NCI-H2196 treated with DMSO at 0.1 percent for 48 hours (cell line): ENCODE measurements around the gene MEGF9.

Experiments
- DNase-seq: peaks from one replicate; lab custom pipeline; 2025; ENCODE audit not compliant: unreplicated experiment; lab: John Stamatoyannopoulos, UW

Gene MEGF9

DNA sequence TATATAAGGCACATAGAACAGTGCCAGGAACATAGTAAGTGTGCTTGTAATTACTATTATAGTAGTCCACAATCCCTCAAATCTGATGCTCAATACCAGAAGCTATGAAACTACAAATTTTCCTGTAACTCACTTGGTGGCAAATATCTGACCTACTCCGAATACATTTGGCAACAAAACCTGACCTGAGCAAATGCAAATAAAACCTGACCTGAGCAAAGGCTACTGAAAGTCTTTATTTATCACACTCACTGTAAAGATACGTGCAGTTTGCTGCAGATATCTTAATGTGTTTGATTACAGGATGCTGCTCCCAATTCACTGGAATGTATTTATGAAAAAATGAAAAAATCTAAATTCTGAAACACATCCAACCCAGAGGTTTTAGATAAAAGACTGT lies 7.1 kb downstream of the MEGF9 start:
- no peak for DNase-seq

DNA sequence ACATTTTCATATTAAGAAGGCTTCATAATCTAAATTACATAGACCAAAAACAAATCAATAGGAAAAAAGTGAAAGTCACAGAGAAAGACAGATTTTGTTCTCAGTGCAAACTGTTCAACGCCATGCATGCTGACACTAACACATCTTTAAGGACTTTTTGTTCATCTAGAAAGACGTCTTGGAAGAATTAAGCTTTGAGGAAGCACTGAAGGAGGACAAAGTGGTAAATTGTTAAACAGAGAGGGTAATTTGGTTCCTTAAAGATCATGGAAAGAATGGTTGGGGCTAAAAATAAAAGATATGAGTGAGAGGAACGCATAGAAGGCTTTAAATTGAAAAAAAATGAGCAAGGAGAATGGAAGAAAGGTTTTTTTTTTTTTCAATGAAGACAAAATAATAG lies 9.1 kb downstream of the MEGF9 start:
- no peak for DNase-seq

DNA sequence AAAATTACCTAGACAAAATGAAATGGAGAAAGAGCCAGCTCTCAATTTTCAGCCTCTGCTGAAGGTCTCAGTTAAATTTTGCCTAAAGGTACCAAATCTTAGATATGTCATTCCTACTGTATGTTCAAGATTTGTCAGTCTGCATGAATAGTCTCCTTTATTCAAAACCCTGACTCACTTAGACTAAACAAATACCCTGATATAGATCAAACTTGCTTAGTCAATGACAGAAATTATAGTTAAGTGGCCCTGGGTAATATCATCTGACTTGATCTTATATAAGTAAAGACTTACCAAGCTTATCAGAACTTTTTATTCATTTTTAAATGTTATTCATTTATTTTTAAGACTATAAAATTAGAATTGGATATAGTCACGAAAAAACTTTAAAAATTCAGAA lies 12.2 kb downstream of the MEGF9 start:
- no peak for DNase-seq

DNA sequence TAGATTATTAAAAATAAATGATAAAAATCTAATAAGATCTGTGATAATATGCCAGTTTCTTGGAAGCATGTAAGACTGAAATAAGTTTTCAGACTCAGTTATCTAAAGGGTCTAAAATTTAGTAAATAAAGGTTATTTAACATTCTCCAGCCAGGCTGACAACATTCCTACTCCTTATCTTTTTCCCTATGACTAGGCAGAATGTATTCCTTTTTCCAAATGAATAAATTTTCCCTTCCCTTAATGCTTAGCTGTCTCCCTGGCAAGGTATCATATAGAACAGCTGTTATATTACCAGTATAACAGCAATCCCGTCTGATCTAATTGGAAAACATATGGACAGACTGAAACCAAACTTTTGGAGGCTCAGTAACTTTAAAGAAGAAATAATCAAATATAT lies 13.0 kb downstream of the MEGF9 start:
- DNase-seq = no peak

DNA sequence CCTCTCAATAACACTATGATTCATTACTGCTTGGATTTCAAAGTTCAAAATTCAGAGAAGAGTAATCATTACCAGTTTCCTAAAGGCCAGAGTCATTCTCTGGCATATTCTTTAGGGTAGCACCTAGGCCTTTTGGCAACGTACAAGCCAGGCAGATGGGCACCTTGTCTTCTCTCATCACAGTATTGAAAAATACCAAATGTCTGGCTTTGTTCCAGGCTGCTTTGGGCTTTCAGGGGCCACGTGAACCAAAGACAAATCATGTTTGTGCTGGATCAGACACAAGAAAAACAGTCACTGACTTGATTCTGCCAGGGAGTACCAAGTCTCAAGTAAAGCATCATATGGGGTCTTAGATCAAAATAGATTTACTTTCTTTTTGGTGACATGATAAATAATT lies 15.5 kb downstream of the MEGF9 start:
- no peak for DNase-seq

DNA sequence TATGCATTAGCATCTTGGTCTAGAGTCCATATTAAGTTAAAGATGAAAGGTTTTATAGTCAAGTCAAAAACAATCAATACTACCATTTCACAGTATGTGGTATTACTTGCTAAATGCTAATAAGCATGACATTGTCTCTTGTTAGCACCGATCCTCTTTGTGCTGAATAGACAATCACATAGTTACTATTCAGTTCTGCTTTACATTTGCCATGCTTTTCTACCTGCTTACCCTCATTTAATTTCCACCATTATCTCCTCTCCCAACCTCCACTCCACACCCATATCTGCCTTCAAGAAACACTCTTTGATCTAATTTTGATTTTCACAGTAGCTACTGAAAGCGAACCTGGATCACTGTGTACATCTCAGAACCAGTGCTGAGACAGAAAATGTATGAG lies 16.8 kb downstream of the MEGF9 start:
- DNase-seq = no peak

DNA sequence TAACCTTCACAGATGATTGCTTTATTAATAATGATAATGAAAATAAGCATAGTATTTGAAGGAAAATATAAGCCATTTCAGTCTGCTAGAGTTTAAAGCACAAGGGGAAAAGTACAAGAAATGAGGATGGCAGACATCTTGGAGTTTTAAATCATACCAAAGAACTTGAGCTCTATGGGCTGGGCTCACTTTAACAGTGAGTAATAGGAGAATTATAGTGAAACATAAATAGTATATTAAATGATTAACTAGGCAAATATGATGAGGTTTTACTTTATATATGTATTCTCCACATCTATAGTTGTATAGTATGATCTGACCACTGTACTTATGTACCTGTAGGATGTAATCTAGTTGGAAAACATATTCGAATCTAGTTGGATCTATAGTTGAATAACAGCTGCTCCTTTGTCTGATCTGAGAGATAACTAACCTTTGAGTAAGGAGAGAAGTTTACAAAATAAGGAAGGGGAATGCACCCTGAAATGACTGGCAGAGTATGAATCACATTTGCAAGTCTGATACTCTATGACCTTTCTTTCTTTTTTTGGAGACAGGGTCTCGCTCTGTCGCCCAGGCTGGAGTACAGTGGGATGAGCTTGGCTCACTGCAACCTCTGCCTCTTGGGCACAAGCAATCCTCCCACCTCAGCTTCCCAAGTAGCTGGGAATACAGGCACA lies 17.6 kb downstream of the MEGF9 start:
- DNase-seq = no peak

DNA sequence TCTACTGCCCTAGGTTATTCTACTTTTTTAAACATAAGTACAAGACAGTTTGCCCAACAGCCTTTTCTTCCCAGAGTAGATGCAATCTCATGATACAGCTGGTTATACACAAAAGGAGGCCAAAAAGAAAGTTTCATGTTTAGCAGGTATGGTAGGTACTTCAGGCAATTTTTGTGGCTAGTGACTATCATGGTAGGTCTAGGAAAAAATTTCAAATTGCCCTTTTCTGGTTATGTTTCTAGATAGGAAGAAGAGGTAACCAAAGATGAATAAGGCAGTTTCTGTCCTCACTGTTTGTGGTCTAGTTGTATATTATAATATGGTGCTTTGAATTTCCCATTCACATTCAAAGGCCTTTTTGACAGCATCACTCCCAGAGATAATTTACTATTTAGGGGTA lies 19.7 kb downstream of the MEGF9 start:
- DNase-seq = no peak

DNA sequence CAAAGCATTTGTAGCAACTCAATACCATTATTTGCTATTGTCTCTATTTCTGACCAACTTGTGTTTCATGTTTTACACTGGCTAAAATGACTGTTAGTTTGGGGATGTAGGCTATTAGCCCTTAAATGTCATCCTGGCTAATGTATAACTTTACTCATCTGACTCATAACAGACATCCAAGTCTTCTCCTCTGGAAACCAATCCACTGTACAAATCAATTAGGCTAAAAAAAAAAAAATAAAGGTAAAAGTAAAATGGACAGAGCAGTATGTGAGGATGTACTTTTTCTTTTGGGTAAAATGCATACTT lies 20.6 kb downstream of the MEGF9 start:
- no peak for DNase-seq

DNA sequence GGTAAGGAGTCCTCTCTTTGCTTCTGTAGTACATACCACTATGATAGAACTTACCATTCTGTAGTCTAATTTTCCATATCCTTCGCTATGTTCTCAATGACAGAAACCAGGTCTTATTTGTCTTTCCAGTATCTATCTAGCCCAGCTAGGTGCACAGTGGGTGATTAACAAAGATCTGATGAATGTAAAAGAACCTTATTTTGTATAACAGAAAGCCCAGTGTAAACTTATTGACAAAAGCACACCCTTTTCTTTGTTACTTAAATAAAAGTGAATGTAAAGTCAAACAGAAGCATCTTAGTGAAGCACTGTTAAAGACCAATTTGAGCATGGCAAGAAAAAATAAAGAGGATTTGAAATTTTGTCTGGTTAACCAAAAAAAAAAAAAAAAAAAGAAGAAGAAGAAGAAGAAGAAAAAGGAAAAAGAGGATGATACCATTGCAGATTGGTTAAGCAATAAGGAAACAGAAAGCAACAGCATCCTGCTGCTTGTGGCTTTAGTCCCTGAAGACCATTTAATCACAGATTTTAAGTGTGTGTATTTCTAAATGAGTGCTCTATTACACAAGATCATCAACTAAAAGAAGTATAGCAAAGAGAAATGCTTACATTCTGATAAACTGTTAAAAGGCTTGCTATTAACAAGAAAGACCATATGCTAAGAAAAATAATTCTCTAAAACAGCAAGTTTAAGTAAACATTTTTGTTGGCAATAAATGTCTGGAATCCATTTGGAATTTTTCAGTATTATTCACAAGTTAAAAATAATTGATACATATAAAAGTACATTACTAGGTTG lies 21.2 kb downstream of the MEGF9 start:
- DNase-seq = no peak

DNA sequence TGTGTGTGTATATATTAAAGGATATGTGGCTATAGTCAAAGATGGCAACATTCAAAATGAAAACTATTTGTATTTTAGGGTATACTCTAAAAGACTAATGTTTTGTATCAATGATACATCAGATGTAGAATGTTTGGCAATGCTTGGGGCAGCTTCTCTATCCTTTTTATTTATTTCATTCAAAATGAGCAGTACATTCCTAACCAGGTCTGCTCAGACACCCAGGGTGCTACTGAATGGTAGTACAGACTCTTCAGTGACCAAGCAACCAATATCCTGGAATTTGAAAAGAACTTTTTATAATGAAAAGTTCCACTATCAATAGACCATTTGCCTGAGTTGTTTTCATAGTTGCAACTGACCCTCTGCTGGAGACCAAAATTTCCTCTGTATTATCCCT lies 23.9 kb downstream of the MEGF9 start:
- DNase-seq = no peak

DNA sequence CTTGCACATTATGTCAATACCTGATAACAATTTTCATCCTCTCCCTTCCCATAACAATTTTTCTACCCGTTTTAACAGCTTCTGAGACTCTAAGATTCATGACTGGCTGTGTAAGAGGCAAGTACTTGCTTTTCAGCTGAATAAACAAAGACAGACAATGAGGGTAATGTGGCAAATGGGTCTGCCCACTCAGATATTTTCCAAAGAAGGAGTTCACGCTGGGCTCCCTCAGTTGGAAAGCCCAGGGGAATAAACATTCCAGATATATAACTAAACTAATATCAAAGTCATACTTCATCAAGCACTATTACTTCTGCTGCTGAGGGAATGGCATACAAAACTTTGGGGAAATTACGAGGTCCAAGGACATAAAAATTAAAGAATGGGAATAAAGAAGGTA lies 24.4 kb downstream of the MEGF9 start:
- DNase-seq = no peak

DNA sequence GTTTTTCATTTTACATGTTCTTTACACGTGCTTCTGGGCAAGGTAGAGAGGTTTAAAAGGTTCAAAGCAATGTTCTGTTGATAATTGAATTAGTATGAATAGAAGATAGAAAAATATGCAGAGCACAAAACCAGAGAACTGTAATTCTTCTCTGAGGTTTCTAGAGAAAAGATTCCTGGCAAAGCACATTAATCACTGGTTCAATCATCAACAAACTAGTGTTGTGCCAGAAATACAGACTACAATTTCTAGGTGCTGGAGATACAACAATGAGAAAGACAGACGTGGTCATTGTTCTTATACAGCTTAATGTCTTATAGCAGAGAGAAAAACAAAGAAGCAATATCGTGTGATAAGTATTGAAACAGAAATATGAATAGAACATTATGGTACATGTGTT lies 25.5 kb downstream of the MEGF9 start:
- DNase-seq = no peak

DNA sequence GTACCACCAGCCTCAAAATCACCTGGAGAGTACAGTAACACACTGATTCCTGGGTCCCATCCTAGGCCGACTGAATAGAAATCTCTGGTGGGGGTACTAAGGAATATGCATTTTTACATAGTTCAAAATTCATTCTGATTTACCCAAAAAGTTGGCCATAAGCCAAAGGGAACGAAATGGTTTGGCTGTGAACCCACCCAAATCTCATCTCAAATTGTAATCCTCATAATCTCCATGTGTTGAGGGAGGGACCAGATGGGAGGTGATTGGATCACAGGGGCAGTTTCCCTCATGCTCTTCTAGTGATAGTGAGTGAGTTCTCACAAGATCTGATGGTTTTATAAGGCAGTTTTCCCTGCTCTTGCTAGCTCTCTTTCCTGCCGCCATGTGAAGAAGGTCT lies 31.1 kb downstream of the MEGF9 start:
- DNase-seq = no peak

DNA sequence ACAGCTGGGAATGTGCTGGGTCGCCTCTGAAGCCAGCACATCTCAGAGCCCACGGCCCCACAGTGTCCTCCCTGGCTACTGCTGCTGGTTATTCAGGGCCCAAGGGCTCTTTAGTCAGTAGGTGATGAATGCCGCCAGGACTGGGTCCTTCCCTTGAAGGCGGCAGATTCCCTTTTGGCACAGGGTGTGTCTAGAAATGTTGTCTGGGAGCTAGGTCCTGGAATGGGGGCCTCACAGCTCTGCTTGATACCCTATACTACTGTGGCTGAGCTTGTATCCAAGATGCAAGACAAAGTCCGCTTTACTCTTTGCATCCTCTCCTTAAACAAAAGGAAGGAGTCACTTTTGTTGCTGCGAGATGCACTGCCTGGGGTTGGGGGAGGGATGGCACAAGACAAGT lies 33.1 kb downstream of the MEGF9 start:
- DNase-seq = no peak

DNA sequence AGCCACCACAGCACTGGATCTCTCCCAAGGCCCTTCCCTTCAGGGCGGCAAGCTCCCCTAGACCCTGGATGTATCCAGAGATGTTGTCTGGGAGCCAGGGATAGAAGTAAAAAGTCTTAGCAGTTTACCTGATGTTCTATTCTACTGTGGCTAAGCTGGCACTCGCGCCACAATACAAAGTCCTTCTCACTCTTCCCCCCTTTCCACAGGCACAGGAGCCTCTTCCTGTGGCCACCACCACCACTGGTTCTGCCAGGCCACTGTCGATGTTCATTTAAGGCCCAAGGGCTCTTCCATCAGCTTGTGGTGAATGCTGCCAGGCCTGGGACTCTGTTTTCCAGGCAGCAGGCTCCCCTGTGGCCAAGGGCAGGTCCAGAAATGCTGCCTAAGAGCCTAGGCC lies 33.7 kb downstream of the MEGF9 start:
- DNase-seq = no peak

DNA sequence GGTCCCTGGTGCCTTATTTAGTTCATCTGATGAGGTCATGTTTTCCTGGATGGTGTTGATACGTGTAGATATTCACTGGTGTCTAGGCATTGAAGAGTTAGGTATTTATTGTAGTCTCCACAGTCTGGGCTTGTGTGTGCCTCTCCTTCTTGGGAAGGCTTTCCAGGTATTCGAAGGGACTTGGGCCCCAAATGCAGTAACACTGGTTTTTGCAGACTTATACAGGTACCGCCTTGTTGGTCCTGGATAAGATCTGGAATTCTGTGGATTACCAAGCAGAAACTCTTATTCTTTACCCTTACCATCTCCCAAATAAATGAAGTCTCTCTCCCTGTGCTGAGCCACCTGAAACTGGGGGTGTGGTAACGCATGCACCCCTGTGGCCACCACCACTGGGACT lies 34.1 kb downstream of the MEGF9 start:
- no peak for DNase-seq

DNA sequence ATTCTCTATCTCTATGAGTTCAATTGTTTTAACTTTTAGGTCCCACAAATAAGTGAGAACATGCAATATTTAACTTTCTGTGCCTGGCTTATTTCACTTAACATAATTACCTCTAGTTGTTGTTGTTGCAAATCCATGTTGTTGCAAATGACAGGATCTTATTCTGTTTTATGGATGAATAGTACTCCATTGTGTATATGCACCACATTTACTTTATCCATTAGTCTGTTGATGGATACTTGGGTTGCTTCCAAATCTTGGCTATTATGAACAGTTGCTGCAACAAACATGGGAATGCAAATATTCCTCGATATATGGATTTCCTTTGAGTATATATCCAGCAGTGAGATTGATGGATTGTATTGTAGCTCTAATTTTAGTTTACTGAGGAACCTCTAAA lies 36.3 kb downstream of the MEGF9 start:
- DNase-seq = no peak

DNA sequence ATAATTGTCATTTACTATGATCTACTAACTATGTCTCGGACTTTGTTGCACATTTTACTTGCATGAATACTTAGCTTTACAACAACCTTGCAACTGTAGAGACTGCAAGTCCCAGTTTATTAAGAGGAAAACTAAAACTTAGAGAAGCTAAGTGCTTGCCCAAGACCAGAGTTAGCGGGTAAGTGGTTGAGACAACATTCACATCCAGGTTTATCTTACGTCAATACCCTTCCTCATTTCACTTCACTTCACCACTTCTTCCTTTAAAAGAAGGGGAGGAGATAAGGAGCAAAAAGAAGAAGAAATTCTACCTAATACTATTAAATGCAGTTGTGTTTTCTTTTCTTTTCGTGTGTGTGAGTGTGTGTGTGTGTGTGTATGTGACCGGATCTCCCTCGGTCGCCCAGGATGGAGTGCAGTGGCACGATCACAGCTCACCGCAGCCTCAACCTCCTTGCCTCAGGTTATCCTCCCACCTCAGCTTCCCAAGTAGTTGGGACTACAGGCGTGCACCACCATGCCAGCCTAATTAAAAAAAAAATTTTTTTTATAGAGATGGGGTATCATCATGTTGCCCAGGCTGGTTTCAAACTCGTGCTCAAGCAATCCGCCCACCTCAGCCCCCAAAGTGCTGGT lies 37.4 kb downstream of the MEGF9 start:
- DNase-seq = no peak

DNA sequence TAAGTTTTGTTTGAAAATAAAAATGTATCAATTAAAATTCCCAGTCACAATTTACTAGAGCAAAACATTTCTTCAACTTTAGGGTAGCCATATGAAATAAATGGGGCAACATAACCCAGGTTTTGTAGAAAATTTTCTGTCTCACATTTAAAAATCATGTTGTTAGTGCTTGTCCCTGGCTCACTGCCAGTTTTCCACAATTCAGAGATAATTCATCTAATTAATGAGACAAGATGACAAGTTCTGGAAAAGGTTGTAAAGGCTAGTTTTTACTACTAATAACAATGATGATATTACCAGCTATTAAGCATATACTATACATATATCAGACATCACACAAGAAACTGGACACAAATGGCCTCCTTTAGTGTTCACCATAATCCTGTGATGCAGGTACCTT lies 45.9 kb downstream of the MEGF9 start:
- no peak for DNase-seq

DNA sequence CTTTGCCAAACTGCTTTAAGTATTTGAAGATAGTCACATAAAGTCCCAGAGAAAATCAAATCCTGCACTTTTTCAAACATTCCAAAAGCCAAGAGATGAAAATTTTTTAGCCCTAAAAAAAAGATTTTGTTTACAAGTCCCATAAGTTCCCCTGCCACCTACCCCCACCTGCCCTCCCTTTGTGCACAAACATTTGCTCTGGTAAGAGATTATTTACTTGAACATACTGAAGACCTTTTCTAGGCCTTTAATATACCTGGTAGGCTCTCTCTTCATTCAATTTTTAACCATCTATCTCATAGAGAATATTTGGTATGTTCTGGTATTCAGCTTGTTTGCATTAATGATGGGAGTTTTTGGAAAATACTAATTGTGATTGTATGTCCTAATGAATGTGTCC lies 50.3 kb downstream of the MEGF9 start:
- DNase-seq = no peak

DNA sequence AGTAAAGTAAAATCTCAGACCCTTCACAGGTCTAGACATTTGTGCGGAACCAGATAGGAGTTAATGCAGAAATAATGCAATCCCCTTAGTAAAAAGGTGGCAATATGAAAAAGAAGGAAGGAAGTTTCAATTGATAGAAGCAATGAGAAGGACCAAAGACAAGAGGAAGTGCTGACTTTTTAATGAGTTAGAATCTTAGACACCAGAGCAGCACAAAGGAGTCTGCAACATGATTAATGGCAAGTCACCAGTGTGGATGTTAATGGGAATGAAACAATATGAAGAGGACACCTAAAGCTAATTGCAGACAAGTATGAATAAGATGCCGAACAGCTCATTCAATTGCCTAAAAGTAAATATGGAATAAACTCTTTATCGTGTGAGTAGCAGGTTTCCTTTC lies 50.9 kb downstream of the MEGF9 start:
- no peak for DNase-seq

DNA sequence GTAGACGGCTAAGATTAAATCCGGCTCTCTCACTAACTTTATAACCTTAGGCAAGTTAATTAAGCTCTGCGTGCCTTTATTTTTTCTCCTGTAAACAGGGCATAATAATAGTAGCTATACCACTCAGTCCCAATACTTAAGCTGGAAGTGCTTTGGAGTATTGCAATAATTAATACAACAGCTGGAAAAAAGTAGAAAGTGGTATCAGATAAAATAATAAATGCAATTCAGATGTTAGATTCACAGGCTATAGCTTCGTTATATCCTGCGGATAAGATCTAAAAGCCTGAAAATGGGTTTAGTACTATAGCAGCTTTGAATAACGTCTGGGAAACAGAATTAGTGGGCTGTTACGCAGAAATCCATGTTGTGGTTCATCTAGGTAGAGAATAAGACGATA lies 51.8 kb downstream of the MEGF9 start:
- DNase-seq = no peak
